Measurements from ENCODE around the gene GRM8. TPM values are rescaled to one million over a fixed set of nuclear protein-coding genes. Genes with fewer than 3 reads are reported as not detected.

Gene GRM8
- total and polyA plus RNA-seq, 8 donors: 0.25 to 2.8 (median 1.3) TPM; not detected in 4

DNA sequence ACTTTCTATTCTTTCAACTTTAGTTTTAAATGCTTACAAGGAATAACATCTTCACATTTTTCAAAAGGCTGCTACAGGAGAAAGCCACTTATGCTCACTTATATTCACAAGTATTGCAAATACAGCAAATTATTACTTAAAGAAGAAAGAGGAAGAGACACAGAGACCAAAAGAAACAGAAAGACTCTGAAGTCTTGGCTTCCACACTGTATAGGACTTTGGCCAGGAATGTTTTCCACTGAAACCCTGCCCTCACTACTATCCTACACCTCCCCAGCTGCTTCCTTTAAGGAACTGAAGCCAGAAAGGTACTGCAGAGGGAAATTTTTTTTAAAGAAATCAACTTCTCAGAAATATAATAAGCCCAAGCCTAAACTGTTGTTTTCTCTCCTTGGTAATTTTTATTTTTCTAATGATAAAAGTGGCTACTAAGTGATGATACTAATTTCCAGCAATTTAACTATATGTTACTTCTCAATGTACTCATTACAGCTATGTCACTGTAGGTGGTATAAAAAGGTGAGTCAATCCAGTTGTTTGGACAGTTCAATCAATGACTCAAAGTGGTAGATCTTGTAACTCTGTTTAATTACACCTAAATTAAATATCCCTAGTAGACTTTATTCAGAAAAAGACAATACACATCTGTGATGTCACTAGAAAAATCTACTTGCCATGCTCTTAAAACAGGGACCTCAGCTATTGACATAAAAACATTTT lies 231.6 kb downstream of the GRM8 start:
- H3K4me1 ChIP-seq: no peaks in the 10 kb centered on the region
- H3K36me3 ChIP-seq: no peaks in the 10 kb centered on the region
- DNase-seq: no peak
- H3K27me3 ChIP-seq: no peaks in the 10 kb centered on the region
- H3K4me3 ChIP-seq: no peak overlapping the region
- intact Hi-C loops (cut with DNase I; ENCODE audit: low total_unique reads): no loop called here
- no peak overlapping the region for H3K27ac ChIP-seq
- TF ChIP-seq, protein P1, sequence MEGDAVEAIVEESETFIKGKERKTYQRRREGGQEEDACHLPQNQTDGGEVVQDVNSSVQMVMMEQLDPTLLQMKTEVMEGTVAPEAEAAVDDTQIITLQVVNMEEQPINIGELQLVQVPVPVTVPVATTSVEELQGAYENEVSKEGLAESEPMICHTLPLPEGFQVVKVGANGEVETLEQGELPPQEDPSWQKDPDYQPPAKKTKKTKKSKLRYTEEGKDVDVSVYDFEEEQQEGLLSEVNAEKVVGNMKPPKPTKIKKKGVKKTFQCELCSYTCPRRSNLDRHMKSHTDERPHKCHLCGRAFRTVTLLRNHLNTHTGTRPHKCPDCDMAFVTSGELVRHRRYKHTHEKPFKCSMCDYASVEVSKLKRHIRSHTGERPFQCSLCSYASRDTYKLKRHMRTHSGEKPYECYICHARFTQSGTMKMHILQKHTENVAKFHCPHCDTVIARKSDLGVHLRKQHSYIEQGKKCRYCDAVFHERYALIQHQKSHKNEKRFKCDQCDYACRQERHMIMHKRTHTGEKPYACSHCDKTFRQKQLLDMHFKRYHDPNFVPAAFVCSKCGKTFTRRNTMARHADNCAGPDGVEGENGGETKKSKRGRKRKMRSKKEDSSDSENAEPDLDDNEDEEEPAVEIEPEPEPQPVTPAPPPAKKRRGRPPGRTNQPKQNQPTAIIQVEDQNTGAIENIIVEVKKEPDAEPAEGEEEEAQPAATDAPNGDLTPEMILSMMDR (IDR thresholded peaks at IDR 0.05): no peak
- TF ChIP-seq POLR2AphosphoS5 (IDR thresholded peaks at IDR 0.05) (no peak), POLR2A (IDR thresholded peaks at IDR 0.05) (no peak), EP300 (IDR thresholded peaks at IDR 0.05) (no peak)
- no peaks in the 10 kb centered on the region for H3K9me3 ChIP-seq

DNA sequence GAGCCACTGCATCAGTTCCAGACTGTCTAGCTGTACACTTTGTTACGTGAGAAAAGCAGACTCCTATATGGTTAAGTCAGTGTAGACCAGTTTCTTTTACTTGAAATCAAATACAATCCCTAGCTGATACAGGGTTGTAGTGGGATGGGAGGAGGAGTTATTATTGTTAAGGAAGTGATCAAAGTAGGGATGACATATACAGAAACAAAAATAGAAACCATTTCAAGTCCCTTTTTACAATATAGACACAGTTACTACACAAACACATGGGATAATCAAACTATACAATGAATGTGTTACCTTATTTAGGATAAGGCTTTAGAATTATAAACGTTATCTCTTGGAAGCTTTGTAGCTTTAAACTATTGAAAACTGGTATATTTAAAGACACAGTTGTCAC lies 233.9 kb downstream of the GRM8 start:
- no peak overlapping the region for H3K27ac ChIP-seq
- no peaks in the 10 kb centered on the region for H3K4me1 ChIP-seq
- H3K9me3 ChIP-seq: no peaks in the 10 kb centered on the region
- no peaks in the 10 kb centered on the region for H3K36me3 ChIP-seq
- intact Hi-C loops (cut with DNase I; ENCODE audit: low total_unique reads): no loop called here
- no peaks in the 10 kb centered on the region for H3K27me3 ChIP-seq
- TF ChIP-seq, protein P1 (IDR thresholded peaks at IDR 0.05): no peak
- TF ChIP-seq POLR2AphosphoS5 (IDR thresholded peaks at IDR 0.05): no peak
- no peak overlapping the region for H3K4me3 ChIP-seq
- no peak for DNase-seq
- 64 to 73% (median 68%) methylated on average over 2 of the region's 2 CpGs for whole genome bisulfite sequencing, 5 donors

DNA sequence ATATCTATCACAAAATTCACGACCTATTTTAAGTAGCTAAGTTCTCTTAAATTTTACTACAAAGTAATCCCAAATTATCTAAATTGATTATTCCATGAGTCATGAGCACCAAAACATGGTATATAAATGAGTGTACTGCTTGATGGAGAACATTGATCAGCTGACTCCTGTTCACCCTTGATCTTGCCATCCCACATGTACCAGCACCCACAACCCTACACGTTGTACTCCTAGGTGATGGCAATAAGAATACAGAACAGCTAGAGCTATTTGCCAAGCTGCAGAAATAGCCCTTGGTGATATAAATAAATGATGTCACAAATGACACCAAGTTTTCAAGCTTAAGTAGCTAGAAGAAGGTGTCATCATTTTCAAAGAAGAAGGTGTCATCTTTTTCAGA lies 235.5 kb downstream of the GRM8 start:
- intact Hi-C loops (cut with DNase I; ENCODE audit: low total_unique reads): no loop called here
- Histone ChIP-seq H3K27ac (no peak overlapping the region), H3K36me3 (no peaks in the 10 kb centered on the region), H3K9me3 (no peaks in the 10 kb centered on the region), H3K27me3 (no peaks in the 10 kb centered on the region), H3K4me1 (no peaks in the 10 kb centered on the region), H3K4me3 (no peak overlapping the region)
- WGBS, 5 donors: 59 to 71% (median 67%) methylated on average over 2 of the region's 2 CpGs
- no peak for DNase-seq
- TF ChIP-seq EP300 (IDR thresholded peaks at IDR 0.05) (no peak), POLR2AphosphoS5 (IDR thresholded peaks at IDR 0.05) (no peak), POLR2A (IDR thresholded peaks at IDR 0.05) (no peak)
- TF ChIP-seq, protein P1 (IDR thresholded peaks at IDR 0.05): no peak

DNA sequence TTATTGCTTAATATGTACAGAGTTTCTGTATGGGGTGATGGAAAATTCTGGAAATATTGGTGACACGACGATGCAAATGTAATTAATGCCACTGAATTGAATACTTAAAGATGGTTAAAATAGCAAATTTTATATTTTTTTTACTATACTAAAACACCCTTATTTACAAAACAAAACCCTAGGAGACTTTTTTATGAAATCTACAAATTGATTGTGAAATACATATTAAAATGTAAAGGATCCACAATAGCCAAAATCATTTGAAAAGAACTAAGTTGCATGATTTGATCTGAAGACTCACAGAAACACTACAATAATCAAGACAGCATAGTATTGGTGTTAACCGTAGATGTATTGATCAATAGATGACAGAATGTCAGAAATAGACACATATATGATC lies 252.0 kb downstream of the GRM8 start:
- 86 to 92% (median 90%) methylated on average over 3 of the region's 3 CpGs for WGBS, 5 donors
- H3K27ac ChIP-seq: no peak overlapping the region
- H3K36me3 ChIP-seq: no peaks in the 10 kb centered on the region
- TF ChIP-seq POLR2AphosphoS5 (IDR thresholded peaks at IDR 0.05): no peak
- no peak for TF ChIP-seq POLR2A (IDR thresholded peaks at IDR 0.05)
- TF ChIP-seq, protein P1 (IDR thresholded peaks at IDR 0.05): no peak
- TF ChIP-seq EP300 (IDR thresholded peaks at IDR 0.05): no peak
- no peak for DNase-seq
- no peaks in the 10 kb centered on the region for H3K9me3 ChIP-seq
- intact Hi-C loops (cut with DNase I; ENCODE audit: low total_unique reads): no loop called here
- H3K4me1 ChIP-seq: no peaks in the 10 kb centered on the region
- no peak overlapping the region for H3K4me3 ChIP-seq
- no peaks in the 10 kb centered on the region for H3K27me3 ChIP-seq

Data from stomach (tissue), 9 donors.